ENCODE measurements around the gene CACNB4. TPM values are rescaled to one million over a fixed set of nuclear protein-coding genes. Genes with fewer than 3 reads are reported as not detected.

Gene CACNB4
- 10 to 100 TPM in 1 of 2 donors, 1 to 10 TPM in 1; 5.6 to 13.8 TPM for total RNA-seq

DNA sequence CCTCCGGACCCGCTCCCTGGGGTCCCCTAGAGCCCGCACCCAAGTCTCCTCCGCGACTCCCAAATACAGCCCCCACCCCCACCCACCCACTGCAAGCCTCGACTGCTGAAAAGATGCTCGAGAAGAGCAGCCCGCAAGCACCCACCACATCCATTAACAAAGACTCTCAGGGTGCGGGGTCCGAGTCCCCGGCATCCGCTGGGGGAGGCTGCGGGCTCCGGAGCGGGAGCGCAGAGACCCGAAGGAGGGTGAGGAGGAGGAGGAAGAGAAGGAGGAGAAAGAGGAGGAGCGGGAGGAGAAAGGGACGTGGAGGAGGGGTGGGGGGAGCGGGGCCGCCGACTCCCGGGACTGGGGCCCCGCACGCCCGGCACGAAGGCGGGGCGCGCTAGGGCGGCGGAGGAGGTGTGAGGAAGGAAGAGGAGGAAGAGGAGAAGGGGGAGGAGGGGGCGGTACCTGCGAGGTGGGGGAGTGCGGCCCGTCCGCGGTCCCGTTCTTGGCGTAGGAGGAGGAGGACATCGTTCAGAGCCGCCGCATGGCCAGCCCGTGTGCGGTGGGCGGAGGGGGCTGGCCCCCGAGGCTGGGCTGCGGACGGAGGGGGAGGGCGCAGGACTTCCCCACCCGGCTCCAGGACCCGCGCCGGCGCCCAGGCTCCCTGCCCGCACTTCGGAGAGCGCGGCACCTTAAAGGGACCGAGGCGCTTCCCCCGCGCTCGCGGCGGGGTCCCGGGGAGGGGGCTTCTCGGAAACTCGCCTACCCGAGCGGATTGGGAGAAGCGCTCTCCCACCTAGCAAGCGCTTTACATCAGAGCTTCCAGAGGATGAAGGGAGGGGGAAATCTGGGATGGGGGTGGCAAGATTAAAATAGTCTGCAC is at the start of gene CACNB4:
Gene CACNB4, minus strand, starts transcription at position 549 of the 871 bp plus-strand sequence.
- TF ChIP-seq, protein P1, sequence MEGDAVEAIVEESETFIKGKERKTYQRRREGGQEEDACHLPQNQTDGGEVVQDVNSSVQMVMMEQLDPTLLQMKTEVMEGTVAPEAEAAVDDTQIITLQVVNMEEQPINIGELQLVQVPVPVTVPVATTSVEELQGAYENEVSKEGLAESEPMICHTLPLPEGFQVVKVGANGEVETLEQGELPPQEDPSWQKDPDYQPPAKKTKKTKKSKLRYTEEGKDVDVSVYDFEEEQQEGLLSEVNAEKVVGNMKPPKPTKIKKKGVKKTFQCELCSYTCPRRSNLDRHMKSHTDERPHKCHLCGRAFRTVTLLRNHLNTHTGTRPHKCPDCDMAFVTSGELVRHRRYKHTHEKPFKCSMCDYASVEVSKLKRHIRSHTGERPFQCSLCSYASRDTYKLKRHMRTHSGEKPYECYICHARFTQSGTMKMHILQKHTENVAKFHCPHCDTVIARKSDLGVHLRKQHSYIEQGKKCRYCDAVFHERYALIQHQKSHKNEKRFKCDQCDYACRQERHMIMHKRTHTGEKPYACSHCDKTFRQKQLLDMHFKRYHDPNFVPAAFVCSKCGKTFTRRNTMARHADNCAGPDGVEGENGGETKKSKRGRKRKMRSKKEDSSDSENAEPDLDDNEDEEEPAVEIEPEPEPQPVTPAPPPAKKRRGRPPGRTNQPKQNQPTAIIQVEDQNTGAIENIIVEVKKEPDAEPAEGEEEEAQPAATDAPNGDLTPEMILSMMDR (IDR thresholded peaks at IDR 0.05) = no peak
- H3K27ac ChIP-seq = peak within 1 kb of the TSS in 1 of 2 donors; percentile 32
- DNase-seq (ENCODE audit: low spot score) = no peak
- H3K4me1 ChIP-seq (ENCODE audit: control insufficient read depth in 1 of 2, low read depth in 2 of 2) = peaks cover 3 to 10% of the 10 kb centered on the region in 2 donors
- H3K9me3 ChIP-seq = no peaks in the 10 kb centered on the region
- no peak for ATAC-seq (ENCODE audit: insufficient number of reproducible peaks, low FRiP score, low read depth)
- H3K36me3 ChIP-seq = no peaks in the 10 kb centered on the region
- no peaks in the 10 kb centered on the region for H3K27me3 ChIP-seq (replicated peaks; ENCODE audit: insufficient read depth)
- H3K4me3 ChIP-seq = peak within 1 kb of the TSS; percentile 89

DNA sequence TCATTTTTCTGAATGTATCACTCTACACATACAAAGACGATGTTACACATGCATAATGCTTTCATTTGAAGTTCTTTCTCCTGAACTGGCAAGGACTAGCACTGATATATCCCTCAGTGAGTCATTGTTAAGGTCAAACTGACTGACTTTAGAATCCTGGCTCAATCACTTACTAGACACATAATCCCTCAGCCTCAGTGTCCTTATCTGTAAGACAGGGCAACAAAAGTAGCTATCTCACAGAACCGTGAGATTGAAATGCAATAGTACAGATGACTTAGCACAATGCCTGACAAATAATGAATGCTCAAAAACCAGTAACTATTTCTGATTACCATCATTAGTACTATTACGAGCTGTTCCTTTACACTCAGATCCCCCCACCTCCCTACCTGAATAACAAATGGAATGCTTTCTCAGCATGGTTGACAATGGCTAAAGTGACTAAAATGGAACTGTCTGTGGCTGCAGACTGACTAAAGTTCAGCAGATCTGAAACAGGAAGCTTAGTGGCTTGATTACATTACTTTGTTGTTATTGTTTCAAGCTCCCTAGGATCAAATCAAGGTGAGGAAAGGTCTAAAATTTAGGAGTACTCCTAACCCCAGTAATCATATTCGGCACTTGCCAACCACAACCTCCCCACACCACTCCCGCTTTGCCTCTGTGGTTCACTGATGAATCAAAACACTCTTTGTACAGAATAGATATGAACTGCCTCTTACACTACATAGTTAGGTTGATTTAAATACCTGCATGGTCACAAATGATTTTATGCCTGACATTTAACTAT is 35.8 kb upstream of the CACNB4 start:
- DNase-seq (ENCODE audit: low spot score) (no peak), ATAC-seq (ENCODE audit: insufficient number of reproducible peaks, low FRiP score, low read depth) (no peak)
- TF ChIP-seq, protein P1 (IDR thresholded peaks at IDR 0.05) = no peak
- H3K27me3 ChIP-seq (replicated peaks; ENCODE audit: insufficient read depth) = no peaks in the 10 kb centered on the region
- no peak overlapping the region for H3K4me3 ChIP-seq
- H3K4me1 ChIP-seq (ENCODE audit: control insufficient read depth in 1 of 2, low read depth in 2 of 2) = peaks cover 0 to 8% of the 10 kb centered on the region in 2 donors
- H3K36me3 ChIP-seq = peaks cover 6% of the 10 kb centered on the region
- no peaks in the 10 kb centered on the region for H3K9me3 ChIP-seq
- no peak overlapping the region for H3K27ac ChIP-seq

DNA sequence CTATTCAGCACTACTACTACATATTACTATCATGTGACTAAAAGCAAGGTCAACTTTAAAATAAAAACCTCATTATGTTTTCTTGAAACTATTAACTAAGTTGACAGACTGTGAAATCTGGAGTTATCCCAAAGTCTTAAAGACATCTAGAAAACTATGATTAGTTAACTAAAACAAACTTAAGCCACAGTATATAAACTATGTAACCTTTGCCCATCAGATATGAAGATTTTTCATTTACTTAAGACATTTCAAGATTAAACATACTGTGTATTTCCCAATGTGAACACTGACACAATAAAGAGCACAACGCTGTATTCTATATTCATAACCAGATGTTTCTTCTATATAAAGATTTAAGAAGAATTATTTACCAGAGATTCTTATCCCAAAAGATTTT is 33.5 kb upstream of the CACNB4 start:
- Histone ChIP-seq H3K4me1 (ENCODE audit: control insufficient read depth in 1 of 2, low read depth in 2 of 2) (peaks cover 0 to 8% of the 10 kb centered on the region in 2 donors), H3K9me3 (no peaks in the 10 kb centered on the region), H3K27me3 (replicated peaks; ENCODE audit: insufficient read depth) (no peaks in the 10 kb centered on the region), H3K27ac (no peak overlapping the region), H3K4me3 (no peak overlapping the region), H3K36me3 (peaks cover 6% of the 10 kb centered on the region)
- no peak for ATAC-seq (ENCODE audit: insufficient number of reproducible peaks, low FRiP score, low read depth)
- TF ChIP-seq, protein P1 (IDR thresholded peaks at IDR 0.05) = no peak
- DNase-seq (ENCODE audit: low spot score) = no peak

DNA sequence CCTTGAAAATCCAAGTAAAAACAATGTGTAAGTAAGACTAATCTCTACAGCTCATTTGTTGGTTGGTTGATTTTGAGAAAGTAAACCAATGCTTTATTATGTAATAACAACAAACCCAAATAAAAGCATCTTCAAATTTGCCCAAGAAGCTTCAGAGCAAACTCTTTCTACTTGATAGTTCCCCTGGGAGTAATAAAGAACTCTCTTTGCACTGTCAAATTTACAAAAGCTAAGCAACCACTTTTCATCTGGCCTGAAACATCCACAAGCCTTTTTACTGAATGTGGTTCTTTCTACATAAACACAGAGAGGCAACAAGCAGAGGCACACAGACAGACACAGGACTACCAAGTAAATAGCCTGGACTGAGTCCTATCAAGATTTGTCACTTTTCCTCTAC is 28.8 kb upstream of the CACNB4 start:
- Histone ChIP-seq H3K4me3 (no peak overlapping the region), H3K27ac (no peak overlapping the region), H3K27me3 (replicated peaks; ENCODE audit: insufficient read depth) (no peaks in the 10 kb centered on the region), H3K4me1 (ENCODE audit: control insufficient read depth in 1 of 2, low read depth in 2 of 2) (no peaks in the 10 kb centered on the region), H3K9me3 (no peaks in the 10 kb centered on the region), H3K36me3 (peaks cover 14% of the 10 kb centered on the region)
- no peak for DNase-seq (ENCODE audit: low spot score)
- ATAC-seq (ENCODE audit: insufficient number of reproducible peaks, low FRiP score, low read depth) = no peak
- TF ChIP-seq, protein P1 (IDR thresholded peaks at IDR 0.05) = no peak

DNA sequence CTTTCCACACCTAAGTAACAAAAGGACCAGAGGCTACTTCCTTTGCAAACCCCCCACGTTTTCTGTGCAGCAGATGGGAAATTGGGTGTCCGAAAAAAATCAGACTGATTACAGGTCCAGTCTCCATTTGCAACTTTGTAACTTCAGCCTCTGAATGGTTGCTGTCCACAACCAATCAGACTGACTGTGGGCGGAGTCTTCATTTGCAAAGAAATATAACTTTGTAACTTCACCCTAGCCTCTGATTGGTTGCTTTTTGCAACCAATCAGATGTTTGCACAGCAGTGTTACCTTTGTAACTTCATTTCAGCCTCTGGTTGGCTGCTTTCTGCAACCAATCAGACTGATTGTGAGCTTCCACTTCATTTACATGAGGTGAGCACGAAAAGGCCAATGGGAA is 27.8 kb upstream of the CACNB4 start:
- Histone ChIP-seq H3K4me3 (no peak overlapping the region), H3K27me3 (replicated peaks; ENCODE audit: insufficient read depth) (no peaks in the 10 kb centered on the region), H3K27ac (no peak overlapping the region), H3K36me3 (peaks cover 15% of the 10 kb centered on the region), H3K9me3 (no peaks in the 10 kb centered on the region), H3K4me1 (ENCODE audit: control insufficient read depth in 1 of 2, low read depth in 2 of 2) (no peaks in the 10 kb centered on the region)
- TF ChIP-seq, protein P1 (IDR thresholded peaks at IDR 0.05) = no peak
- ATAC-seq (ENCODE audit: insufficient number of reproducible peaks, low FRiP score, low read depth) (no peak), DNase-seq (ENCODE audit: low spot score) (no peak)
